NK-92 (cell line): Measurements from ENCODE around the gene C5orf22.
"Not testable (repeated sequence)": the region's sequence is repeated elsewhere in the genome, so short reads cannot be mapped to it uniquely, and the experiment has no call there.

ENCODE experiments used
- DNase-seq: peaks from one replicate; lab custom pipeline; 2025; ENCODE audit not compliant: unreplicated experiment; lab: John Stamatoyannopoulos, UW

Gene C5orf22

GRCh38 chr5:31602305-31602704 lies 70.2 kb downstream of the C5orf22 start:
- not testable (repeated sequence) for DNase-seq

- no peak for DNase-seq
These were observed 72.1 kb downstream of the C5orf22 start for GRCh38 chr5:31604240-31604639.

GRCh38 chr5:31604644-31605043 lies 72.5 kb downstream of the C5orf22 start:
- no peak for DNase-seq
